DMS153 treated with DMSO at 0.1 percent for 48 hours (cell line): ENCODE data around the gene ETS1.

Experiments used
- DNase-seq: peaks from one replicate; lab custom pipeline; 2025; ENCODE audit not compliant: unreplicated experiment; lab: John Stamatoyannopoulos, UW

ETS1 gene

DNA sequence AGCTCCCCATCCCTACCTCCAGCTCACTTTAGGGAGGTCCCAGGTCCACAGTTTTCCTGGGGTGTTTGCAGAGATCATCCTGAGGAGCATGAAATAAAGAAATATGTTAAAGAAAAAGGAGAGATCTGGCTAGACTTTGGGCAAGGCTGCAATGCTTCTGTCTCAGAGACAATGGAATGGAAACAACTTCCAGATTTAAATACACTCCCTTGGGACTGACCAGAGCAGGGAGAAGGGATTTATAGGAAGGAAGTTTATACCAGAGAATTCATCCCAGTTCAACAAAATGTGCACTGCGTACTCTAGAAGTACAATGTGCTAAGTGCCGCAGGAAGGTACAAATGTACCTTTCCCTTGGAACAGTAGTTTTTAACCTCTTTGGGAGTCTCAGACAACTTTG lies 40.4 kb downstream of the ETS1 start:
- DNase-seq = no peak

GRCh38 chr11:128544471-128545051 lies 42.8 kb downstream of the ETS1 start:
- DNase-seq = peak; percentile 87

- no peak for DNase-seq
Observed at GRCh38 chr11:128540469-128540868, 46.9 kb downstream of the ETS1 start.

GRCh38 chr11:128536506-128536905 lies 50.9 kb downstream of the ETS1 start:
- DNase-seq = no peak

DNA sequence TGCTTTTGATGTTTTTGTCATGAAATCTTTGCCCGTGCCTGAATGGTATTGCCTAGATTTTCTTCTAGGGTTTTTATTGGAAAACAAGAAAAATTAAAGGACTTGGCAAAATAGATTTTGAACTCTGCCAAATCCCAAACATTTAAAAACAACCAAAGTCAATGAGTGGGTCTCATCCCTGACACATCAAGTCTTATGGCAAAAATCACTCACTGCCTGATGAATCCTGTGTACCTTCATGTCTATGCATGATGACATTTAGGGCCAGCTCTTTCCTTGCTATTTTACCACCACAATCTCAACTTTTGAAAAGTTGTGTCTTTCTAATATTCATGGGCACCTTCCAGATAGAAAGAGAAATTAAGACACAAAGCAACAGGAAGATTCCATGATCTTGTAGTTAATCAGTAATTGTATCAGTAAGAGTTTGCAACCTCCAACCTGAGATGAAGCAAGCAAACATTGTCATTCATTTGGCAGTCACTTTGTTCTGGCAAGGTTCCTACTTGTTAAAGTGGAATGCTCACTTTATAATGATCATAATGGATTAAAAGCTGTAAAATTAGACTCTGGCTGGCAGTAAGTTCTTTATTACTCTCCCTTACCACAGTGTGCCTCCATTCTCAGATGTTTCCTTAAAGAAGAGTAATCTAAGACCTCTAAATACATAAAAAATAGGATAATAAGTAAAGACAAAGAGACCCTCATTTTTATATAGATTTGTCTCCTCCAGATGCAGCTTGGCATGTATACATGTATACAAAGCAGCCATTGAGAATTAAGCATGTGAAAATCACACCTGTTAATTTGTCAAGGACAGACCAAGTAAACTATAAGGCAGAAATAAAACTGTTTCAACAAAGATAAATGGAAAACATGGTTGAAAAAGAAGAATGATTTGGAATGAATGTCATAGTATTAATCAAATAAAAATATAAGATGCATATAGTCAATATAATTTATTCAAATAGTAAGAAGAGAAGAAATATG lies 51.6 kb downstream of the ETS1 start:
- no peak for DNase-seq

GRCh38 chr11:128533472-128533871 lies 53.9 kb downstream of the ETS1 start:
- no peak for DNase-seq

DNA sequence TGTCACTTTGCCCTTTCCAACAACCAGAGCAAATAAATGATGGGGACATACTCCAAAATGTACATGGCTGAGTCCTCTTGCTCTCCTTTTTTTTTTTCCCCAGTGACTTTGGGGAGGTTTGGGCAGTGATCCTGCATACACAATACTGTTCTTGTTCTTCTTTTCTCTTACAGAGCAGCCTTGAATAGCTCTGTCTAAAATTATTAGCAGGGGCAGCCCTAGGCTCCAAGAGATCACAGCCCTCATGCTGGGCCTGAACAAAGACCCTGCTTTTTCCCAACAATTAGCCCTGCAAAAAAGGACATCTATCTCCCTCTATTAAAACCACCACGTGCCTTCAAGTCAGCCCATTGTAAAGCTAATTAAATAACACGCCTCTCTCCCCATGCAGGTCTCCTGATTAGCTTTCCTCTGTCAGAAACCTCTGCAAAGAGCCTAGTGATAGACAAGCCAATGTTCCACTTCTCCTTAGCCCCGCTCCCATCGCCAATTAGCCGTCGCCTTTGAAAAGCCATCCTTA lies 54.7 kb downstream of the ETS1 start:
- DNase-seq = no peak

DNA sequence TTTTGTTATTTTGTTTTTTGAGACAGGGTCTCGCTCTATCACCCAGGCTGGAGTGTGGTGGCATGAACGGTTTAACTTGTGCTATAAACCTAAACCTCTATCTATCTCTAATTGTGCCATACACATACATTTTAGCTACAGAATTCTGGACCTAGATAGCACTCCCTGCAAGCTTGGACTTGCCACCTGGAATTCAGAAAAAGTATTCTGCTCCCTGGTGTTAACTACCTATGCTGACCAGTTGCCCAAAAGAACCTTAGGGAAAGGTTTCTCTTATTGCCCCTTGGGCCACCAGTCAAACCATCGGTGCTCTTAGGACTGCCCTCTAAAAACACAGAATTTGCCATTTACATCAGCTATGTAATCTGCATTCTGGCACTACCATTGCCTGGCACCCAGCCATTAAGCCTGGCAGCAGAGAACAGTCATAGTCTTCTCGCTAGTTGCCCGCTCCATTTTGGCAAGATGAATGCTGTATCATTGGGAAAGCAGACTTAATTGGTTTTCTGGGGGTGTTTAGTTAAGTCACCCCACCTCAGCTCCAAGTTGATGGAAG lies 55.3 kb downstream of the ETS1 start:
- no peak for DNase-seq

- no peak for DNase-seq
Observed at GRCh38 chr11:128531588-128531987, 55.8 kb downstream of the ETS1 start.

DNA sequence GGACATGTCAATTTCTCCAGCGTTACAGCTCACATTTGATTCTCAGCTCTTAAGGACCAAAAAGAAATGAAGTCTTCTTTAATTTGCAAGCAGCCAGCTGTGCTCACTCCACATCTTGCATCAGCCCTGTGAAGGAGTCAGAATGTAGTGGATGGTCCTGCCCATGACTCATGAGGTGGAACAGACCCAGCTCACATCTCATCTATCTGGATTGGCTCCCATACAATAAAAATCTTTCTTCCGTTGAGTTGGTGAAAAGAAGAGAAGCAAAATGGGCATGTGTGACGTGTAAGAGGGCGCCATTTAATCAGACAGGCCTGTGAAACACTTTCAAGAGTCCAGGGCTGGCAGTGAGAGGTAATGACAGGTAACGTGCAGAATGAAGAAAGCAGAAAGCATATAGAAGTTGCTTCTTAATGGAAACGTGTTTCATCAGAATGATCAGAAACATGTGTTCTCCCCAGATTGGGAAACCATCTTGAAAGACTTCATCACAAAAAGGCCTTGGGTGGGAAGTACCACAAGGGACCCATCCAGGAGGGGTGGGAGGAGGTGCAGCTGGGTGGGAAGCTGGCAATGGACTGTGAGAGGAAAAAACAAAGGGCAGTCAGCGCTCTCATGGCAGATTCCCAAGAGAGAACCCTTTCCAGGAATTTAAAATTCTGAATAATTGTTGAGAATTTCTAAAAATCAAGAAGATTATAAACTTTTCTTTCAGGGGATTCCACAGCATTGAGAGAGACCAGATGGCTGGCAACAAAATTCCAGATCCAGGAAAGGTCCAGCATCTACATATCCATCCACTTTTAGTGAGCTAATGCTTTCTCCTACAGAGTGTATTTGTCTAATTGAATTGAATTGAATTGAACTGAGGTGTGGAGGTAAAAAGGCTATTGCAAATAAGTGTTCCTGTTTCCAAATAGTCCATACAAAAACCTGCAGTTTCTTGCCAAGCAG lies 57.0 kb downstream of the ETS1 start:
- DNase-seq = no peak

DNA sequence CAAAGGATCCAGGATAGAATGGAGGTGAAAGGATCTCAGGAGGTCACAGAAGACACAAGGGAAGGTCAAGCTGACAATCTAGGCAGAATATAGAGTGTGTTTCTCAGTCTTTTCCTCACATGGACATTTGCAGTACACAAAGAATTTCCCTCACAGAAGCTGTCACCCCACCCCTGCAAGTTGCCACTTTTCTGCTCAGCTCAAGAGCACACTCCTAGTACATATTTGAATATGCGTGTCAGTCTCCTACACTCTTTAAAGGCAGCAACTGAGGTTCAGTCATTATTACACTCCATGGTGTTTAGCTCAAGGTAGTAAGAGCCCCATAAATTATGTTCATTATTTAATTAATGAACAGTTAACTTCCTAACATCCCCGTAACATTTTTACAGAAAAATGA lies 59.1 kb downstream of the ETS1 start:
- DNase-seq = no peak

DNA sequence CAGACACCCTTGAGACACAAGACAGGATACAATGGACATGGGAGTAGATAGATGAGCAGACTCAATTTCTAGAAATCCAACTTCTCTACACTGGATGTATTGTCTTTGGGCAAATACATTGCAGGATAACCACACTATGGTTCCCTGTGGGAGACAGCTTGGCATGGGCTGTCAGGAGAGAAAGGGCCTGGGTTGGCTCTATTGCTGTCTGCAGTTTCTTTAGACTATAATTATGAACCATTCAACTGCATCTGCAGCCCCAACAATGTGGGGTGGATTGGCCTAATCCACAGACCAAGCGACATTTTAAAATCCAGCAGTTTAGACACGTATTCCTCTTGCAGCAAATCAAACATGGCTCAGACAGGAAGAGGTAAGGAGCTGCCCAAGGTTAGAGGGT lies 60.3 kb downstream of the ETS1 start:
- no peak for DNase-seq

DNA sequence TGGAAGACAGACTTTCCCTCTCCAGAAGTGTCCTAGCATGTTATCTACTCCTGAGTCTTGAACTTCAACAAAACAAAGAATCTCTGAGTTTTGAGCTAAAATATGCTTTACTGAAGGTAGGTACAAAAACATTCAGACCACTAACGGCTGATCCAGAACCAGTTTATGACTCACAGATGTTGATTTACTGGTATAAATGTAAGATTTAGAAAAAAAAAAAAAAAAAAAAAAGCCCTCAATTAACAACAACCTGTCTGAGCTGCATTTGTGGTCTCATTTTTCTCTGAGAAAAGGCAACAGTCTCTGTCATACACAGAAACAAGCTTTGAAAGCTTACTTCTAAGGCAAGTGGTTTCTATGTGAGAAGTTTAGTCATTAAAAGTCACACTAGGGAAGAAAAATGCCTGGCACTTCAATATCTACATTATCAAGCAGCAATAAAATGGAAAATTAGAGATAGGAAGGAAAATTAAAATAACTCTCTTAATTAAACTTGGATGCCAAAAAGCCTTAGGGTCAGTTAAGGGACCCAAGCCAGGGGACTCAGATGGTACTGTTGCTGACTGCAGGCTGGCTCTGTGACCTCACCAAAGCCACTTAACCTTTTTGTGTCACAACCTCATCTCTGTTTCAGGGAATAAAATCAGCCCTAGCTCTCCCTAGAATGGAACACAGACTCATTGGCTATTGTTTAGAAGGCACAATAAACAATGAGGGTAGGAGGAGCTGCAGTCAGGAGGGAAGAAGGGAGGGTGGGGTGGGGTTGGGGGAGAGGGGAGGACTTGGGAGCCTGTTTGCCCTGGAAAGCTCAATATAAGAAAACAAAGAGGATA lies 61.7 kb downstream of the ETS1 start:
- DNase-seq = no peak

DNA sequence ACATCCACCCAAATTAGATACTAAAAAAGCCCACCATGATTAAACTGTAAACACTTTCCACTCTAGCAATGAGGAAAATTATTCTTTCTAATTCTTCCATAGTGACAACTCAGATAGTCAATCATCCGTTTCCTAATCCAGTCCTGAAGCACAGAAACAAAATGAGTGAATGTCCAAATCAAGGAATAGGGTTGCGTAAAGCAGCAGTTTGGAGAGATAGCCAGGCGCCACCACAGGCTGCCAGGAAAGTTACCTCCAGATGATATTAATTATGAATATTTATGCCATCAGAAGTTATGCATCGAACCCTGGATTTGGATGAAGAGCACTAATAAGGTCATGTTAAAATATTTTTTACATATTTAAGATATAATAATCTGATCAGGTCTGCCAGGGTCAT lies 63.2 kb downstream of the ETS1 start:
- no peak for DNase-seq

DNA sequence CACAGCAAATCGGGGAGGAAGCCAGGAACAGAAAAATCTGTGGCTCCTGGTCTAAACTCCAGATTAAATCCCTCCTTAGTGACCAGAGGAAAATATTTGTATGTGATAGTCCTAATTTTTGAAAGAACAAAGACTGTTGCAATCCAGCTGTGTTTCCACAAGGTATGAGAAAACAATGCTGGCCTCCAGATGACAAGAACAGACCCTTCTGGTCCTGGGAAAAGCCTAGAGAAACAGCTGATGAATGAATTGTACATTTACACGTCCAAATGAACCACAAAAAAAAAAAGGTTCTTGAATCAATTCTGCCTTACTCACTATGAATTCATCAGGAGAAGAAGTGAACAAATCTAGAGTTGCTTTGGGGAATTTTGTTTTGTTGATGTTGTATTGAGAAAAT lies 63.7 kb downstream of the ETS1 start:
- no peak for DNase-seq

GRCh38 chr11:128522943-128523518 lies 64.3 kb downstream of the ETS1 start:
- no peak for DNase-seq

GRCh38 chr11:128522055-128522942 lies 65.1 kb downstream of the ETS1 start:
- DNase-seq = peak; percentile 95

GRCh38 chr11:128521682-128522054 lies 65.7 kb downstream of the ETS1 start:
- no peak for DNase-seq
